H1 (cell line): ENCODE measurements around the gene PPWD1. TPM values are rescaled to one million over a fixed set of nuclear protein-coding genes. Genes with fewer than 3 reads are reported as not detected.

Experiments
- CTCF ChIA-PET: fragments of 300-600 bp; sonication (Branson Sonifier 250); formaldehyde crosslinking; loops from one replicate; lab custom pipeline; 2021; ENCODE audit not compliant: partially characterized antibody; lab: Charles Lee
- POLR2A ChIA-PET: fragments of 300-600 bp; sonication (Branson Sonifier 250); formaldehyde crosslinking; loops from one replicate; lab custom pipeline; 2021; ENCODE audit warnings: inconsistent platforms; ENCODE audit not compliant: partially characterized antibody; lab: Charles Lee
- DNase-seq, 2 experiments: peaks; one replicate each; pipeline versions ENCODE4 v3.0.0 to v3.0.0-alpha.2; 2010 to 2022; ENCODE audit warnings: low spot score in 2 of 2, low read depth in 1 of 2, mixed read lengths in 1 of 2
- FAIRE-seq: peaks from 2 replicates; lab custom pipeline; 2011; peaks lifted over from hg19 to GRCh38; lab: Jason Lieb, UNC
- H2AFZ ChIP-seq: 2 replicates; pipeline ENCODE4 v1.8.1; 2012; ENCODE audit warnings: low read length, inconsistent platforms
- H2AK5ac ChIP-seq: 2 replicates; pipeline ENCODE4 v1.6.1; 2013; ENCODE audit warnings: low read depth, low read length
- H2BK120ac ChIP-seq: replicated peaks from 2 replicates; pipeline ENCODE3; 2013; ENCODE audit warnings: low read depth, low read length, inconsistent platforms
- H2BK12ac ChIP-seq: 2 replicates; pipeline ENCODE4 v1.6.1; 2013; ENCODE audit warnings: low read depth, low read length
- H2BK15ac ChIP-seq: 2 replicates; pipeline ENCODE4 v1.6.1; 2013; ENCODE audit warnings: low read length
- H2BK20ac ChIP-seq: 2 replicates; pipeline ENCODE4 v1.6.1; 2013; ENCODE audit warnings: low read length
- H2BK5ac ChIP-seq: 2 replicates; pipeline ENCODE4 v1.6.1; 2013; ENCODE audit warnings: low read depth, low read length
- H3K14ac ChIP-seq: 2 replicates; pipeline ENCODE4 v1.6.1; 2013; ENCODE audit warnings: inconsistent platforms; ENCODE audit not compliant: insufficient read length
- H3K18ac ChIP-seq: 2 replicates; pipeline ENCODE4 v1.6.1; 2013; ENCODE audit warnings: low read length; ENCODE audit errors: extremely low read depth
- H3K23ac ChIP-seq: 2 replicates; pipeline ENCODE4 v1.6.1; 2013; ENCODE audit warnings: inconsistent platforms; ENCODE audit not compliant: insufficient read length
- H3K23me2 ChIP-seq: 2 replicates; pipeline ENCODE4 v1.6.1; 2013; ENCODE audit warnings: low read depth, low read length
- H3K27ac ChIP-seq: 2 replicates; pipeline ENCODE4 v1.6.1; 2011; ENCODE audit warnings: low read depth, low read length, inconsistent platforms
- H3K27me3 ChIP-seq, 4 experiments: replicated peaks in 1 of 4; 1 replicate in 1 of 4; 2 replicates in 3 of 4; pipeline versions ENCODE4 v1.6.1 to v1.8.1; 2011 to 2013; ENCODE audit warnings: low read length in 3 of 4, mild to moderate bottlenecking in 3 of 4, inconsistent platforms in 2 of 4, mixed read lengths in 2 of 4, moderate library complexity in 1 of 4; ENCODE audit not compliant: control insufficient read depth in 3 of 4, insufficient read depth in 3 of 4; ENCODE audit errors: extremely low read depth in 1 of 4
- H3K36me3 ChIP-seq, 4 experiments: 2 replicates each; pipeline versions ENCODE4 v1.6.1 to v1.8.1; 2011 to 2013; ENCODE audit warnings: mild to moderate bottlenecking in 4 of 4, low read length in 3 of 4, moderate library complexity in 2 of 4, control low read depth in 1 of 4, inconsistent platforms in 1 of 4; ENCODE audit not compliant: insufficient read depth in 4 of 4, control insufficient read depth in 2 of 4
- H3K4ac ChIP-seq: replicated peaks from 2 replicates; pipeline ENCODE3; 2013; ENCODE audit warnings: low read length, low read depth, mixed read lengths, inconsistent platforms; ENCODE audit not compliant: insufficient read length
- H3K4me1 ChIP-seq, 4 experiments: replicated peaks in 1 of 4; 1 replicate in 1 of 4; 2 replicates in 3 of 4; pipeline versions ENCODE4 v1.6.1 to v1.8.1; 2011 to 2013; ENCODE audit warnings: low read length in 3 of 4, inconsistent platforms in 2 of 4, mixed read lengths in 1 of 4; ENCODE audit not compliant: insufficient read depth in 4 of 4, control insufficient read depth in 3 of 4
- H3K4me2 ChIP-seq, 2 experiments: 2 replicates each; pipeline versions ENCODE4 v1.6.1 to v1.8.1; 2011 to 2013; ENCODE audit warnings: low read depth in 2 of 2, low read length in 2 of 2, control low read depth in 1 of 2, inconsistent platforms in 1 of 2, mild to moderate bottlenecking in 1 of 2; ENCODE audit not compliant: insufficient read depth in 1 of 2
- H3K4me3 ChIP-seq, 4 experiments: fragments of 200-600, 300-600 bp in 1 of 4; sonication (generic), shearing (Covaris generic), sonication (Bioruptor Twin) in 1 of 4; 2 replicates each; pipeline versions ENCODE4 v1.5.1 to v1.8.1; 2011 to 2016; ENCODE audit warnings: low read length in 4 of 4, low read depth in 3 of 4, control low read depth in 2 of 4, inconsistent platforms in 2 of 4, mild to moderate bottlenecking in 2 of 4, mixed read lengths in 1 of 4, moderate library complexity in 1 of 4; ENCODE audit not compliant: insufficient read depth in 2 of 4; ENCODE audit errors: extremely low read depth in 1 of 4
- H3K56ac ChIP-seq: replicated peaks from 2 replicates; pipeline ENCODE3; 2013; ENCODE audit warnings: low read depth, mild to moderate bottlenecking, mixed read lengths, low read length, inconsistent platforms; ENCODE audit not compliant: insufficient read length
- H3K79me1 ChIP-seq: 2 replicates; pipeline ENCODE4 v1.6.1; 2013; ENCODE audit warnings: low read depth, low read length, control low read depth
- H3K79me2 ChIP-seq, 2 experiments: 2 replicates each; pipeline versions ENCODE4 v1.6.1 to v1.8.1; 2012 to 2013; ENCODE audit warnings: low read length in 2 of 2, mild to moderate bottlenecking in 2 of 2, inconsistent platforms in 1 of 2; ENCODE audit not compliant: insufficient read depth in 2 of 2, control insufficient read depth in 1 of 2
- H3K9ac ChIP-seq, 4 experiments: replicated peaks in 1 of 4; 1 replicate in 1 of 4; 2 replicates in 3 of 4; pipeline versions ENCODE4 v1.6.1 to v1.8.1; 2011 to 2013; ENCODE audit warnings: low read depth in 3 of 4, low read length in 3 of 4, control low read depth in 2 of 4, mild to moderate bottlenecking in 2 of 4, moderate library complexity in 2 of 4, inconsistent platforms in 1 of 4; ENCODE audit errors: extremely low read depth in 1 of 4
- H3K9me3 ChIP-seq, 2 experiments: 2 replicates each; pipeline versions ENCODE4 v1.6.1 to v1.8.1; 2012 to 2013; ENCODE audit warnings: mild to moderate bottlenecking in 2 of 2, moderate library complexity in 2 of 2, control low read depth in 1 of 2, inconsistent platforms in 1 of 2, low read depth in 1 of 2, low read length in 1 of 2, mixed read lengths in 1 of 2; ENCODE audit not compliant: insufficient read depth in 2 of 2
- H4K20me1 ChIP-seq, 2 experiments: replicated peaks in 1 of 2; 2 replicates each; pipeline versions ENCODE3 to v1.8.1; 2011 to 2013; ENCODE audit warnings: inconsistent platforms in 2 of 2, low read length in 2 of 2, mild to moderate bottlenecking in 1 of 2; ENCODE audit not compliant: insufficient read depth in 2 of 2, control insufficient read depth in 1 of 2
- H4K5ac ChIP-seq: 2 replicates; pipeline ENCODE4 v1.6.1; 2013; ENCODE audit warnings: low read length, low read depth, mixed read lengths, inconsistent platforms; ENCODE audit not compliant: insufficient read length
- H4K8ac ChIP-seq: 2 replicates; pipeline ENCODE4 v1.8.0; 2013; ENCODE audit warnings: mild to moderate bottlenecking, moderate library complexity, low read length, inconsistent platforms; ENCODE audit not compliant: insufficient read depth; ENCODE audit errors: extremely low read depth
- H4K91ac ChIP-seq: replicated peaks from 2 replicates; pipeline ENCODE3; 2013; ENCODE audit warnings: low read length, mixed read lengths, inconsistent platforms; ENCODE audit not compliant: insufficient read length
- ASH2L ChIP-seq: fragments of 200-600, 300-600 bp; sonication (generic); IDR thresholded peaks from one replicate; pipeline ENCODE4 v1.7.1; 2017; ENCODE audit warnings: low read length
- CHD1 ChIP-seq: IDR thresholded peaks from 2 replicates; pipeline ENCODE4 v1.6.1; 2012; ENCODE audit warnings: low read depth, low read length, improper control_type of control experiment
- CHD2 ChIP-seq: IDR thresholded peaks from 2 replicates; pipeline ENCODE4 v1.6.1; 2012; ENCODE audit warnings: low read length, improper control_type of control experiment
- CREB1 ChIP-seq: IDR thresholded peaks from 2 replicates; pipeline ENCODE4 v1.6.1; 2012; ENCODE audit warnings: inconsistent platforms
- CTBP2 ChIP-seq: IDR thresholded peaks from 2 replicates; pipeline ENCODE4 v1.7.0; 2011; ENCODE audit warnings: borderline replicate concordance, mild to moderate bottlenecking, moderate library complexity, mixed read lengths, low read length; ENCODE audit not compliant: insufficient read depth, insufficient read length
- EZH2 ChIP-seq: fragments of 200-600 bp; sonication (generic); IDR thresholded peaks from 2 replicates; pipeline ENCODE4 v1.7.1; 2012; ENCODE audit warnings: low read depth, mild to moderate bottlenecking, moderate library complexity, low read length, inconsistent platforms; ENCODE audit not compliant: severe bottlenecking
- HDAC2 ChIP-seq, 2 experiments: fragments of 300-600 bp in 1 of 2; sonication (generic) in 1 of 2; IDR thresholded peaks; 2 replicates each; pipeline ENCODE4 v1.6.1; 2011 to 2012; ENCODE audit warnings: low read depth in 2 of 2, low read length in 2 of 2, mild to moderate bottlenecking in 2 of 2, moderate library complexity in 2 of 2, borderline replicate concordance in 1 of 2, inconsistent platforms in 1 of 2
- HDAC6 ChIP-seq: IDR thresholded peaks from one replicate; pipeline ENCODE4 v1.7.1; 2012; ENCODE audit warnings: low read depth, mild to moderate bottlenecking, inconsistent platforms, low read length, moderate library complexity
- JUND ChIP-seq: IDR thresholded peaks from 2 replicates; pipeline ENCODE4 v1.6.1; 2011; ENCODE audit warnings: mild to moderate bottlenecking, improper control_type of control experiment, low read length
- NRF1 ChIP-seq: IDR thresholded peaks from 2 replicates; pipeline ENCODE4 v1.6.1; 2011; ENCODE audit warnings: mild to moderate bottlenecking, low read depth, low read length, improper control_type of control experiment
- POLR2AphosphoS5 ChIP-seq: IDR thresholded peaks from 2 replicates; pipeline ENCODE4 v1.6.1; 2011; ENCODE audit warnings: low read depth, low read length
- RAD21 ChIP-seq, 2 experiments: IDR thresholded peaks in 1 of 2; conservative IDR thresholded peaks in 1 of 2; 2 replicates each; pipeline ENCODE4 v1.6.1; 2011; ENCODE audit warnings: low read depth in 2 of 2, low read length in 2 of 2, improper control_type of control experiment in 1 of 2, inconsistent platforms in 1 of 2, mild to moderate bottlenecking in 1 of 2, moderate library complexity in 1 of 2
- SP1 ChIP-seq: IDR thresholded peaks from 2 replicates; pipeline ENCODE4 v1.6.1; 2011; ENCODE audit warnings: low read depth, low read length
- TBP ChIP-seq: IDR thresholded peaks from 2 replicates; pipeline ENCODE4 v1.6.1; 2011; ENCODE audit warnings: low read depth, low read length, improper control_type of control experiment
- polyA plus RNA-seq, 7 experiments: library from polyadenylated mRNA; depleted of rRNA in 3 of 7; stranded (reverse) in 5 of 7; unstranded in 2 of 7; fragments of >200 nt in 5 of 7; fragments of 200-250 nt in 2 of 7; gene quantifications; 1 replicate in 5 of 7; 2 replicates in 1 of 7; 4 replicates in 1 of 7; pipeline versions ENCODE4 v1.2.1 to v1.2.3, GENCODE V29; 2011 to 2013; ENCODE audit warnings: missing spikeins in 2 of 7, mixed read lengths in 2 of 7
- total RNA-seq: library from RNA; stranded (reverse); fragmentation: NEBNext Ultra II Directional; extraction: Animal tissue kit (Norgen Biotek cat#: 25700); gene quantifications from 2 replicates; pipeline ENCODE4 v1.2.1, GENCODE V29; 2021
- TF ChIP-seq, protein P1 (sequence below): IDR thresholded peaks from 2 replicates; pipeline ENCODE4 v1.6.1; 2011; ENCODE audit warnings: low read length, improper control_type of control experiment

PPWD1 gene
- total and polyA plus RNA-seq, 2 of the 8 experiments (the other 6 are each of a cell fraction or from before 2014, with no cell fraction given), result 5.0 to 35.7 TPM

DNA sequence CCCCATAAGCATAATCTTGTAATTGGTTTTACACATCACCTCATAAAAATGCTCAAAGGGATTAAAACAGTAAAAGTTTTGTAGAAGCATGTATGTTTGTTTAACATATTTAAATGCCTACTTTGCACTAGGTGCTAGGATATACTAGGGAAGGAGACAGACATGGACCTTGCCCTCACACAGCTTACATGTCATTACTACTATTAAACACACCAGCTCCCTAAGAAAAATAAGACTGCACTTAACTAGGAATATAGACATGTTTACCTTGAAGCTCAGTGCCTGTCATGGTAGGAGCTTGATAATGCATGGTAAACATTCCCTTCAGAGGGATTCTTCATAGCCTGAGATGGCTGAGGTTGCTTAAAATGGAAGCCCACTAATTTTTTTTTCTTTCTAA is 67.9 kb downstream of the PPWD1 start:
- Histone ChIP-seq H3K4me1 (peaks cover 0 to 2% (median under 1%) of the 10 kb centered on the region in 4 experiments; a peak in 1 of 7 replicates), H2BK20ac (no peak overlapping the region), H3K9me3 (no peaks in the 10 kb centered on the region), H3K23ac (no peak overlapping the region), H3K79me1 (no peaks in the 10 kb centered on the region; the same call in 1 of the 2 replicates), H3K79me2 (peaks cover 0 to 31% of the 10 kb centered on the region in 2 experiments; a peak in 2 of 4 replicates), H3K27me3 (no peaks in the 10 kb centered on the region), H3K4ac (no peak overlapping the region), H3K56ac (no peak overlapping the region), H2AK5ac (no peak overlapping the region), H3K36me3 (peaks cover 0 to 8% (median 3%) of the 10 kb centered on the region in 4 experiments; a peak in 3 of 8 replicates), H3K4me2 (no peak overlapping the region), H2BK15ac (no peak overlapping the region), H4K91ac (no peak overlapping the region), H2BK12ac (no peak overlapping the region), H4K8ac (no peak overlapping the region), H2BK5ac (no peak overlapping the region), H4K5ac (no peak overlapping the region), H3K9ac (no peak overlapping the region), H3K4me3 (no peak overlapping the region), H4K20me1 (no peaks in the 10 kb centered on the region), H3K27ac (no peak overlapping the region), H3K23me2 (no peaks in the 10 kb centered on the region), H2AFZ (no peak overlapping the region), H3K18ac (no peak overlapping the region), H3K14ac (no peak overlapping the region), H2BK120ac (no peak overlapping the region)
- ChIA-PET CTCF (no interaction called here), POLR2A (interaction anchor here (0.7 kb wide), 1 partner anchor 1174 kb away, joined by 4 read pairs; no protein-coding TSS in a partner anchor)
- DNase-seq, result no peak
- FAIRE-seq, result no peak
- TF ChIP-seq CHD1, result no peak
- TF ChIP-seq SP1, result no peak
- no peak for TF ChIP-seq HDAC2 (IDR thresholded peaks at IDR 0.05; ENCODE audit: borderline replicate concordance in 1 of 2, low read depth in 2 of 2, low read length in 2 of 2)
- no peak for TF ChIP-seq POLR2AphosphoS5
- TF ChIP-seq CHD2, result no peak
- TF ChIP-seq, protein P1, sequence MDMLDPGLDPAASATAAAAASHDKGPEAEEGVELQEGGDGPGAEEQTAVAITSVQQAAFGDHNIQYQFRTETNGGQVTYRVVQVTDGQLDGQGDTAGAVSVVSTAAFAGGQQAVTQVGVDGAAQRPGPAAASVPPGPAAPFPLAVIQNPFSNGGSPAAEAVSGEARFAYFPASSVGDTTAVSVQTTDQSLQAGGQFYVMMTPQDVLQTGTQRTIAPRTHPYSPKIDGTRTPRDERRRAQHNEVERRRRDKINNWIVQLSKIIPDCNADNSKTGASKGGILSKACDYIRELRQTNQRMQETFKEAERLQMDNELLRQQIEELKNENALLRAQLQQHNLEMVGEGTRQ, result no peak
- TF ChIP-seq NRF1, result no peak
- TF ChIP-seq CTBP2, result no peak
- no peak for TF ChIP-seq HDAC6
- no peak for TF ChIP-seq CREB1
- no peak for TF ChIP-seq ASH2L
- TF ChIP-seq RAD21 (IDR thresholded peaks at IDR 0.05 in 1 of 2, conservative IDR thresholded peaks at IDR 0.05 in 1 of 2; ENCODE audit: low read depth in 2 of 2, low read length in 2 of 2), result no peak
- no peak for TF ChIP-seq TBP
- no peak for TF ChIP-seq JUND
- TF ChIP-seq EZH2, result no peak
